H1 (cell line): ENCODE data around the gene ZNF232. TPM values are rescaled to one million over a fixed set of nuclear protein-coding genes. Genes with fewer than 3 reads are reported as not detected.

Experiments
- CTCF ChIA-PET: fragments of 300-600 bp; sonication (Branson Sonifier 250); formaldehyde crosslinking; loops from one replicate; lab custom pipeline; 2021; ENCODE audit not compliant: partially characterized antibody; lab: Charles Lee
- POLR2A ChIA-PET: fragments of 300-600 bp; sonication (Branson Sonifier 250); formaldehyde crosslinking; loops from one replicate; lab custom pipeline; 2021; ENCODE audit warnings: inconsistent platforms; ENCODE audit not compliant: partially characterized antibody; lab: Charles Lee
- DNase-seq, 2 experiments: peaks; one replicate each; pipeline versions ENCODE4 v3.0.0 to v3.0.0-alpha.2; 2010 to 2022; ENCODE audit warnings: low spot score in 2 of 2, low read depth in 1 of 2, mixed read lengths in 1 of 2
- FAIRE-seq: peaks from 2 replicates; lab custom pipeline; 2011; peaks lifted over from hg19 to GRCh38; lab: Jason Lieb, UNC
- H2AFZ ChIP-seq: 2 replicates; pipeline ENCODE4 v1.8.1; 2012; ENCODE audit warnings: low read length, inconsistent platforms
- H2AK5ac ChIP-seq: 2 replicates; pipeline ENCODE4 v1.6.1; 2013; ENCODE audit warnings: low read depth, low read length
- H2BK120ac ChIP-seq: replicated peaks from 2 replicates; pipeline ENCODE3; 2013; ENCODE audit warnings: low read depth, low read length, inconsistent platforms
- H2BK12ac ChIP-seq: 2 replicates; pipeline ENCODE4 v1.6.1; 2013; ENCODE audit warnings: low read depth, low read length
- H2BK15ac ChIP-seq: 2 replicates; pipeline ENCODE4 v1.6.1; 2013; ENCODE audit warnings: low read length
- H2BK20ac ChIP-seq: 2 replicates; pipeline ENCODE4 v1.6.1; 2013; ENCODE audit warnings: low read length
- H2BK5ac ChIP-seq: 2 replicates; pipeline ENCODE4 v1.6.1; 2013; ENCODE audit warnings: low read depth, low read length
- H3K14ac ChIP-seq: 2 replicates; pipeline ENCODE4 v1.6.1; 2013; ENCODE audit warnings: inconsistent platforms; ENCODE audit not compliant: insufficient read length
- H3K18ac ChIP-seq: 2 replicates; pipeline ENCODE4 v1.6.1; 2013; ENCODE audit warnings: low read length; ENCODE audit errors: extremely low read depth
- H3K23ac ChIP-seq: 2 replicates; pipeline ENCODE4 v1.6.1; 2013; ENCODE audit warnings: inconsistent platforms; ENCODE audit not compliant: insufficient read length
- H3K23me2 ChIP-seq: 2 replicates; pipeline ENCODE4 v1.6.1; 2013; ENCODE audit warnings: low read depth, low read length
- H3K27ac ChIP-seq: 2 replicates; pipeline ENCODE4 v1.6.1; 2011; ENCODE audit warnings: low read depth, low read length, inconsistent platforms
- H3K27me3 ChIP-seq, 4 experiments: replicated peaks in 1 of 4; 1 replicate in 1 of 4; 2 replicates in 3 of 4; pipeline versions ENCODE4 v1.6.1 to v1.8.1; 2011 to 2013; ENCODE audit warnings: low read length in 3 of 4, mild to moderate bottlenecking in 3 of 4, inconsistent platforms in 2 of 4, mixed read lengths in 2 of 4, moderate library complexity in 1 of 4; ENCODE audit not compliant: control insufficient read depth in 3 of 4, insufficient read depth in 3 of 4; ENCODE audit errors: extremely low read depth in 1 of 4
- H3K36me3 ChIP-seq, 4 experiments: 2 replicates each; pipeline versions ENCODE4 v1.6.1 to v1.8.1; 2011 to 2013; ENCODE audit warnings: mild to moderate bottlenecking in 4 of 4, low read length in 3 of 4, moderate library complexity in 2 of 4, control low read depth in 1 of 4, inconsistent platforms in 1 of 4; ENCODE audit not compliant: insufficient read depth in 4 of 4, control insufficient read depth in 2 of 4
- H3K4ac ChIP-seq: replicated peaks from 2 replicates; pipeline ENCODE3; 2013; ENCODE audit warnings: low read length, low read depth, mixed read lengths, inconsistent platforms; ENCODE audit not compliant: insufficient read length
- H3K4me1 ChIP-seq, 4 experiments: replicated peaks in 1 of 4; 1 replicate in 1 of 4; 2 replicates in 3 of 4; pipeline versions ENCODE4 v1.6.1 to v1.8.1; 2011 to 2013; ENCODE audit warnings: low read length in 3 of 4, inconsistent platforms in 2 of 4, mixed read lengths in 1 of 4; ENCODE audit not compliant: insufficient read depth in 4 of 4, control insufficient read depth in 3 of 4
- H3K4me2 ChIP-seq, 2 experiments: 2 replicates each; pipeline versions ENCODE4 v1.6.1 to v1.8.1; 2011 to 2013; ENCODE audit warnings: low read depth in 2 of 2, low read length in 2 of 2, control low read depth in 1 of 2, inconsistent platforms in 1 of 2, mild to moderate bottlenecking in 1 of 2; ENCODE audit not compliant: insufficient read depth in 1 of 2
- H3K4me3 ChIP-seq, 4 experiments: fragments of 200-600, 300-600 bp in 1 of 4; sonication (generic), shearing (Covaris generic), sonication (Bioruptor Twin) in 1 of 4; 2 replicates each; pipeline versions ENCODE4 v1.5.1 to v1.8.1; 2011 to 2016; ENCODE audit warnings: low read length in 4 of 4, low read depth in 3 of 4, control low read depth in 2 of 4, inconsistent platforms in 2 of 4, mild to moderate bottlenecking in 2 of 4, mixed read lengths in 1 of 4, moderate library complexity in 1 of 4; ENCODE audit not compliant: insufficient read depth in 2 of 4; ENCODE audit errors: extremely low read depth in 1 of 4
- H3K56ac ChIP-seq: replicated peaks from 2 replicates; pipeline ENCODE3; 2013; ENCODE audit warnings: low read depth, mild to moderate bottlenecking, mixed read lengths, low read length, inconsistent platforms; ENCODE audit not compliant: insufficient read length
- H3K79me1 ChIP-seq: 2 replicates; pipeline ENCODE4 v1.6.1; 2013; ENCODE audit warnings: low read depth, low read length, control low read depth
- H3K79me2 ChIP-seq, 2 experiments: 2 replicates each; pipeline versions ENCODE4 v1.6.1 to v1.8.1; 2012 to 2013; ENCODE audit warnings: low read length in 2 of 2, mild to moderate bottlenecking in 2 of 2, inconsistent platforms in 1 of 2; ENCODE audit not compliant: insufficient read depth in 2 of 2, control insufficient read depth in 1 of 2
- H3K9ac ChIP-seq, 4 experiments: replicated peaks in 1 of 4; 1 replicate in 1 of 4; 2 replicates in 3 of 4; pipeline versions ENCODE4 v1.6.1 to v1.8.1; 2011 to 2013; ENCODE audit warnings: low read depth in 3 of 4, low read length in 3 of 4, control low read depth in 2 of 4, mild to moderate bottlenecking in 2 of 4, moderate library complexity in 2 of 4, inconsistent platforms in 1 of 4; ENCODE audit errors: extremely low read depth in 1 of 4
- H3K9me3 ChIP-seq, 2 experiments: 2 replicates each; pipeline versions ENCODE4 v1.6.1 to v1.8.1; 2012 to 2013; ENCODE audit warnings: mild to moderate bottlenecking in 2 of 2, moderate library complexity in 2 of 2, control low read depth in 1 of 2, inconsistent platforms in 1 of 2, low read depth in 1 of 2, low read length in 1 of 2, mixed read lengths in 1 of 2; ENCODE audit not compliant: insufficient read depth in 2 of 2
- H4K20me1 ChIP-seq, 2 experiments: replicated peaks in 1 of 2; 2 replicates each; pipeline versions ENCODE3 to v1.8.1; 2011 to 2013; ENCODE audit warnings: inconsistent platforms in 2 of 2, low read length in 2 of 2, mild to moderate bottlenecking in 1 of 2; ENCODE audit not compliant: insufficient read depth in 2 of 2, control insufficient read depth in 1 of 2
- H4K5ac ChIP-seq: 2 replicates; pipeline ENCODE4 v1.6.1; 2013; ENCODE audit warnings: low read length, low read depth, mixed read lengths, inconsistent platforms; ENCODE audit not compliant: insufficient read length
- H4K8ac ChIP-seq: 2 replicates; pipeline ENCODE4 v1.8.0; 2013; ENCODE audit warnings: mild to moderate bottlenecking, moderate library complexity, low read length, inconsistent platforms; ENCODE audit not compliant: insufficient read depth; ENCODE audit errors: extremely low read depth
- H4K91ac ChIP-seq: replicated peaks from 2 replicates; pipeline ENCODE3; 2013; ENCODE audit warnings: low read length, mixed read lengths, inconsistent platforms; ENCODE audit not compliant: insufficient read length
- ATF2 ChIP-seq: IDR thresholded peaks from 2 replicates; pipeline ENCODE4 v1.6.1; 2012; ENCODE audit warnings: low read length, inconsistent platforms
- BCL11A ChIP-seq, 2 experiments: IDR thresholded peaks; one replicate each; pipeline ENCODE4 v1.6.1; 2011; ENCODE audit warnings: low read depth in 2 of 2, low read length in 2 of 2, mild to moderate bottlenecking in 2 of 2
- CTBP2 ChIP-seq: IDR thresholded peaks from 2 replicates; pipeline ENCODE4 v1.7.0; 2011; ENCODE audit warnings: borderline replicate concordance, mild to moderate bottlenecking, moderate library complexity, mixed read lengths, low read length; ENCODE audit not compliant: insufficient read depth, insufficient read length
- EGR1 ChIP-seq: IDR thresholded peaks from 2 replicates; pipeline ENCODE4 v1.6.1; 2011; ENCODE audit warnings: low read depth, low read length, borderline replicate concordance
- EZH2 ChIP-seq: fragments of 200-600 bp; sonication (generic); IDR thresholded peaks from 2 replicates; pipeline ENCODE4 v1.7.1; 2012; ENCODE audit warnings: low read depth, mild to moderate bottlenecking, moderate library complexity, low read length, inconsistent platforms; ENCODE audit not compliant: severe bottlenecking
- KDM5A ChIP-seq: fragments of 200-600 bp; IDR thresholded peaks from 2 replicates; pipeline ENCODE4 v1.7.1; 2012; ENCODE audit warnings: mild to moderate bottlenecking, low read length, inconsistent platforms, mixed read lengths
- NRF1 ChIP-seq: IDR thresholded peaks from 2 replicates; pipeline ENCODE4 v1.6.1; 2011; ENCODE audit warnings: mild to moderate bottlenecking, low read depth, low read length, improper control_type of control experiment
- SAP30 ChIP-seq: fragments of 300-600 bp; sonication (generic); IDR thresholded peaks from 2 replicates; pipeline ENCODE4 v1.7.1; 2012; ENCODE audit warnings: low read length, moderate library complexity, mild to moderate bottlenecking, inconsistent platforms; ENCODE audit not compliant: insufficient read depth, insufficient replicate concordance
- SRF ChIP-seq: IDR thresholded peaks from 2 replicates; pipeline ENCODE4 v1.6.1; 2011; ENCODE audit warnings: mild to moderate bottlenecking, low read depth, low read length, moderate library complexity
- WGBS, 2 experiments: shearing (Covaris generic) in 1 of 2; methylation state at CpG; one replicate each; pipeline versions ENCODE4 v1.1.6 to v1.1.7; 2013 to 2015; ENCODE audit warnings: low lambda C conversion rate in 2 of 2, mixed read lengths in 2 of 2, inconsistent platforms in 1 of 2, low coverage in 1 of 2, missing lambda C conversion rate in 1 of 2; ENCODE audit not compliant: insufficient replicate concordance in 2 of 2, insufficient coverage in 1 of 2, insufficient read length in 1 of 2; ENCODE audit errors: extremely low coverage in 1 of 2, missing lambda C conversion rate in 1 of 2; 5-methylcytosine and 5-hydroxymethylcytosine counted together
- polyA plus RNA-seq, 7 experiments: library from polyadenylated mRNA; depleted of rRNA in 3 of 7; stranded (reverse) in 5 of 7; unstranded in 2 of 7; fragments of >200 nt in 5 of 7; fragments of 200-250 nt in 2 of 7; gene quantifications; 1 replicate in 5 of 7; 2 replicates in 1 of 7; 4 replicates in 1 of 7; pipeline versions ENCODE4 v1.2.1 to v1.2.3, GENCODE V29; 2011 to 2013; ENCODE audit warnings: missing spikeins in 2 of 7, mixed read lengths in 2 of 7
- total RNA-seq: library from RNA; stranded (reverse); fragmentation: NEBNext Ultra II Directional; extraction: Animal tissue kit (Norgen Biotek cat#: 25700); gene quantifications from 2 replicates; pipeline ENCODE4 v1.2.1, GENCODE V29; 2021
- TF ChIP-seq, protein P1 (sequence below): IDR thresholded peaks from 2 replicates; pipeline ENCODE4 v1.6.1; 2011; ENCODE audit warnings: low read length, improper control_type of control experiment
- TF ChIP-seq, protein P2 (sequence below): IDR thresholded peaks from 2 replicates; pipeline ENCODE4 v1.6.1; 2012; ENCODE audit warnings: inconsistent platforms

ZNF232 gene
- total and polyA plus RNA-seq, 2 of the 8 experiments (the other 6 are each of a cell fraction or from before 2014, with no cell fraction given): 11.1 to 41.0 TPM

- no peaks in the 10 kb centered on the region for H4K20me1 ChIP-seq
- no peak overlapping the region for H3K9ac ChIP-seq
- H3K79me1 ChIP-seq: no peaks in the 10 kb centered on the region
- H3K23ac ChIP-seq: no peak overlapping the region
- H2AK5ac ChIP-seq: no peak overlapping the region
- H3K14ac ChIP-seq: no peak overlapping the region
- no peak overlapping the region for H3K4me2 ChIP-seq
- WGBS, 2 experiments: 85% methylated on average over 5 of the region's 5 CpGs; no CpG with 5 or more reads in 1 of the 2 experiments
- H2BK20ac ChIP-seq: no peak overlapping the region
- no peaks in the 10 kb centered on the region for H3K4me1 ChIP-seq
- H3K27ac ChIP-seq: no peak overlapping the region
- H4K8ac ChIP-seq: no peak overlapping the region
- no peaks in the 10 kb centered on the region; a peak in 1 of 7 replicates for H3K27me3 ChIP-seq
- H2BK120ac ChIP-seq: no peak overlapping the region
- CTCF ChIA-PET: no interaction called here
- no peak overlapping the region for H2BK12ac ChIP-seq
- no peak overlapping the region for H2BK15ac ChIP-seq
- H3K4me3 ChIP-seq: no peak overlapping the region
- no peak overlapping the region for H4K91ac ChIP-seq
- H3K9me3 ChIP-seq: peaks cover 0 to 11% of the 10 kb centered on the region in 2 experiments; a peak in 1 of 4 replicates
- no peak overlapping the region for H4K5ac ChIP-seq
- POLR2A ChIA-PET: no interaction called here
- FAIRE-seq (no peak), DNase-seq (no peak)
- no peak overlapping the region for H3K56ac ChIP-seq
- H3K18ac ChIP-seq: no peak overlapping the region
- no peaks in the 10 kb centered on the region for H3K23me2 ChIP-seq
- H3K36me3 ChIP-seq: no peaks in the 10 kb centered on the region
- H2BK5ac ChIP-seq: no peak overlapping the region
- no peak overlapping the region for H3K4ac ChIP-seq
- no peak overlapping the region for H2AFZ ChIP-seq
- H3K79me2 ChIP-seq: no peaks in the 10 kb centered on the region
- TF ChIP-seq NRF1 (no peak), CTBP2 (no peak), ATF2 (no peak), KDM5A (no peak), SRF (no peak), SAP30 (no peak), EGR1 (no peak), BCL11A (IDR thresholded peaks at IDR 0.05; ENCODE audit: low read depth in 2 of 2, low read length in 2 of 2) (no peak), EZH2 (no peak)
- TF ChIP-seq, protein P1, sequence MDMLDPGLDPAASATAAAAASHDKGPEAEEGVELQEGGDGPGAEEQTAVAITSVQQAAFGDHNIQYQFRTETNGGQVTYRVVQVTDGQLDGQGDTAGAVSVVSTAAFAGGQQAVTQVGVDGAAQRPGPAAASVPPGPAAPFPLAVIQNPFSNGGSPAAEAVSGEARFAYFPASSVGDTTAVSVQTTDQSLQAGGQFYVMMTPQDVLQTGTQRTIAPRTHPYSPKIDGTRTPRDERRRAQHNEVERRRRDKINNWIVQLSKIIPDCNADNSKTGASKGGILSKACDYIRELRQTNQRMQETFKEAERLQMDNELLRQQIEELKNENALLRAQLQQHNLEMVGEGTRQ: no peak
- TF ChIP-seq, protein P2, sequence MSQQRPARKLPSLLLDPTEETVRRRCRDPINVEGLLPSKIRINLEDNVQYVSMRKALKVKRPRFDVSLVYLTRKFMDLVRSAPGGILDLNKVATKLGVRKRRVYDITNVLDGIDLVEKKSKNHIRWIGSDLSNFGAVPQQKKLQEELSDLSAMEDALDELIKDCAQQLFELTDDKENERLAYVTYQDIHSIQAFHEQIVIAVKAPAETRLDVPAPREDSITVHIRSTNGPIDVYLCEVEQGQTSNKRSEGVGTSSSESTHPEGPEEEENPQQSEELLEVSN: no peak
Observed at GRCh38 chr17:5139458-5139732, 27.7 kb upstream of the ZNF232 start.
